Ramos (cell line): ENCODE results near the gene CTNND2.
"Not testable (repeated sequence)": the region's sequence is repeated elsewhere in the genome, so short reads cannot be mapped to it uniquely, and the experiment has no call there.

Experiments
- in situ Hi-C: fragments of 300-500 bp; cut with MboI; formaldehyde crosslinking; loops from one replicate; pipeline ENCODE4 v1.14.3; 2022; ENCODE audit warnings: low sequenced_read_pairs; ENCODE audit not compliant: unreplicated experiment

The CTNND2 gene

DNA sequence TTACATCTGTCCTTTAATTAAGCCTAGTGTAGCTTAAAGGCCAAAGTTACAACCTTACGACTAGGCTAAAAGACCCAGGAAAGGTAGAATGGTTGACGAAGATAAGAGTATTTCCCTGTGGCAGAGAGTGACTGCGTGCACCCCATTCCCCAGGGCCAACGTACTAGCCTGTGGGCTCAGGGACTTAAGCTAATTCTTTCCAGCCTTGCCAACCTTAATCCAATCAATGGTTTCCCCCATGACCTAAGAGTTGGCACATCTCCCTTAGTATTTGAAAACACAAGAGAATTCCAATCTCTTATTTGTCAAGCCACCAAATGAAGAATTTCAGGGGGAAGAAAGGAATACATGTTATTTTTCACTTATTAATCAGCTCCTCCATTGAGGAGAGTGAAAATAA is 16.0 kb downstream of the CTNND2 start:
- in situ Hi-C loops = no loop called here

DNA sequence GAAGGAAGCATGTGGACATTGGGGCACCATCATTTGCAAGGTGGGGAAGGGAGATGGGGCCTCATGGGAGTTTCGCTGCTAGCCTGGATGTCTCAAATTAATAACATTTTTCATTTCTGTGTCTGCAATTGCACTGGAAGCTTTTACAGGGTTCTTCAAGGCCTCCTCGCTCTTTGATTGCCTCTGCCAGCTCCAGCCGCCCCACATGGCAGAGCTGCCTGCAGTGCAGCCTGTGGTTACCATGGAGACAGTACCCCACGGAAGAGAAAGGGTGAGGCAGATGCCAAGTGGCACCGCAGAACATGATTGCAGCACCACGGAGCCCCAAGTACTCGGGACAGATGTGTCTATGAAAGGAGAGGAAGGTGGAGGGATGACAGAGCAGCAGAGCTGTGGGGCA is 25.4 kb downstream of the CTNND2 start:
- in situ Hi-C loops = no loop called here

- in situ Hi-C loops = no loop called here
Measured at GRCh38 chr5:11873587-11873986, 30.7 kb downstream of the CTNND2 start.

GRCh38 chr5:11869203-11869602 is 35.0 kb downstream of the CTNND2 start:
- in situ Hi-C loops = no loop called here

DNA sequence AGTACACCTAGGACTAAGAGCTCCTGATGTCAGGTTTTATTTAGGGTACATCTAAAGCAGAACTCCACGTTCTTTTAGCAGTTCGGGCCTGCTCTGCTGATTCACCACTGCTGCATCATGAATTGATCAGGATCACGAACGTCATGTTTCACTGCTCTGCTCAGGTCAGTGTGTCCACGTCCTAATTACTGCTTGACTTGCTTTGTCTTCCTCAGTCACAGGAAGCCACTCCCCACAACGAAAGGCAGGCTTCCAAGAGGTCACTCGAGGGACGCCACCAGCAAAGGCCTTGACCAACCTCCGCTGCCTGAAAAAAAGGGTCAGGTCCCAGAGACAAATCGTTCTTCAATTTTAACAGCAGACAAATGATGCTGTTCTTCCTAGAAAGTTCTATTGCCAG is 40.3 kb downstream of the CTNND2 start:
- in situ Hi-C loops = no loop called here

DNA sequence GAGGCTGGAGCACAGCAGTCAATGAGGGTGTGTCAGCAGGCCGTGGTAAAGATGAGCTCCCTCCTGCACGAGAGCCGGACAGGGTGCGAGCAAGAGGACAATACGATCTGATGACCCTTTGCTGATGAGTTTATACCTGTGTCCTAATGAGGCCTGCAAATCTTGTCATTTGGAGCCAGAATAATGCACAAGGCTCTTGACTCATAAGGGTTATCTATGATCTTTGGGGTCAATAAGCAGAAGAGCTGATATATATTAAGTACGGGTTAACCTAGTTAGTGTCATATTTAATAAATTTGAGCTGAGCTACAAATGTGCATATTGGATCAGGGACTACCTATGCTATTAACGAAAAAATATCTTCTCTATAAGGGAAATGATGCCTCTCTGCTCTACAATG is 46.9 kb downstream of the CTNND2 start:
- in situ Hi-C loops = no loop called here

DNA sequence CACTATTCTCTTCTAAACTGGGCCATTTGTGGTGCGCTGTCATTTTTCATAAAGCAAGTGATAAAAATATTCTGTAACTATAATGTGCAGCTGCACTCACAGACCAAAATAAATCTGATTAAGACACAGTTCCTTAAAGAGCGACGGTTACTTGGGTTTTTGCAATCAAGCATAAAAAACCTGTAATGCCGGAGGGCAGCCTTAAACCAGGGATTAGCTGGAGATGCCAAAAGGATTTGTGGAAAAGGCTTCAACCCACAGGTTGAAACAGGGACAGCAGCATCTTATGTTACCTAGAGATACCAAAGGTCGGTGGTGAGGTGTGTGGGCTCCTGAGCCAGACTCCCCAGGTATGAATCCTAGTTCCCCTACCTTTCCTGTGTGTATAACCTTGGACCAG is 49.3 kb downstream of the CTNND2 start:
- in situ Hi-C loops = no loop called here

- in situ Hi-C loops = no loop called here
Measured at GRCh38 chr5:11853796-11854195, 50.5 kb downstream of the CTNND2 start.

- in situ Hi-C loops = no loop called here
Measured at GRCh38 chr5:11853140-11853539, 51.1 kb downstream of the CTNND2 start.

DNA sequence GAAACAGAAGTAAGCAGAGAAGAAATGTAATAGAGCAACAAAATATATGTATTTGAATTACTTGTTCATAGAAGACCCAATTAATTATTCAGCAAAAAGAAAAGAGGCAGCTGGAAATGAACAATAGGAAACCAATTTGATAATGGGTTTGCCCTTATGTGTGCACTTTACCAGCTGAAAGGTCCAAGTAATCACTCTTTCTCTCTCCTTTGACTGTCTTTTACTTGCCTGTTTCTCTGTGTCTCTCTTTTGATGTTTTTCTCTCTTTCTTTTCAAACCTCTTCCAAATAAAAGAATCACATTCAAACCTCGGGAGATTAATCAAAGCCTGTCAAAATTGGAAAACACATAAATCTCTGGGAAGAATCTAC is 51.5 kb downstream of the CTNND2 start:
- in situ Hi-C loops = no loop called here

GRCh38 chr5:11851965-11852716 is 52.1 kb downstream of the CTNND2 start:
- in situ Hi-C loops = no loop called here

DNA sequence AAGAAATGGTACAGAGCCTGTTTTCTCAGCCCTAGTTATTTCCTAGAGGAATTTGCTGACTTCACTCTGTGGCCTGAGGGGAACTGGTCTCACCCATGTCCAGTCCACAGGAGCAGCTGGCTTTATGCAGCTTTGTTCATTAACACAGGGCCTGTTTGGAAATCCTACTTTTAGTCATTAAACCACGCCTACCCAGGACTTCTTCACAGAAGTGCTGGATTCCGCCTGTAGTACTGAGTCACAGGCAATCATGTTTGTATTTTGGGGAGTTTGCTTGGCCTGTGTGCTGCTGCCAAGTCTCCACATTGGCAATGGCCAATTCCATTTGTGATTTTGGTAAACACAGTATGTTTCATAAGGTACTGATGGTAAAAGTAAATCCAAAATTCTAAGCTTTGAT is 52.8 kb downstream of the CTNND2 start:
- in situ Hi-C loops = no loop called here

GRCh38 chr5:11828566-11828965 is 75.7 kb downstream of the CTNND2 start:
- in situ Hi-C loops = not testable (repeated sequence)

GRCh38 chr5:11822598-11822997 is 81.6 kb downstream of the CTNND2 start:
- in situ Hi-C loops = no loop called here

GRCh38 chr5:11815916-11816315 is 88.3 kb downstream of the CTNND2 start:
- in situ Hi-C loops = no loop called here

- in situ Hi-C loops = no loop called here
Measured at GRCh38 chr5:11815481-11815880, 88.8 kb downstream of the CTNND2 start.

DNA sequence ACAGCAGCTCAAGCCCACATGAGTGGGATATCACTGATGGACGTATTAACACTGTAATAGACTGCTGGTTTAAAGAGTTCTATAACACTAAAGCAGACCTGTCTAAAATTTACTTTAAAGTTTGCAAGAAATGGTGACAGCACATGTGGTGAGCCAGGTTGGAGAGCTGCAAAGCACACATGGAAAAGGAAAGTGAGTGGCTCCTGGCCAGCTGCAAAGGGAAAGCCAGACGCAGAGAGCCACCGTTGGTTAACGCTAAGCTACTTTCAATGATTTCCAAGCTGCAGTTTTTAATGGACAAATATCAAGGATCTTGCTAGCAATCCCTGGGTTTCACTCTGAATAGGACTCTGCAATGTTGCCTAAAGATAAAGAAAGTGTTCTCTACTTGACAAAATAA is 89.9 kb downstream of the CTNND2 start:
- in situ Hi-C loops = no loop called here

DNA sequence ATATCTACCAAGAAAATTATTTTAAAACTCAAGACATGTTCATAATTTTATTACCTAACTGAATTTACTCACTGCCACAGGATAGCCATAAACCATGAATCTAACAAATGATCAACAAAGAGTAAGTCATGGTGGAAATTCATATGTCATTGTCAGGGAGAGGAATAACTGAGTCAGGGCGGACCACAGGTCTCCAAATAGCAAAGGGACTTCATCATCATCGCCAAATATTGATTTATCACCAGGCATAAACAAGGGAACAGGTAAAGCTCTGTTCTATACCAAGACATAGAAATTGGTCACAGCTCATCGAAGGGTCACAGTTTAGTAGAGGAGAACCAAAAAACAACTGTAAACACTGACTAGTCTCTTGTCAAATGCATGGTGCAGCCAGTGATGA is 94.8 kb downstream of the CTNND2 start:
- in situ Hi-C loops = no loop called here

DNA sequence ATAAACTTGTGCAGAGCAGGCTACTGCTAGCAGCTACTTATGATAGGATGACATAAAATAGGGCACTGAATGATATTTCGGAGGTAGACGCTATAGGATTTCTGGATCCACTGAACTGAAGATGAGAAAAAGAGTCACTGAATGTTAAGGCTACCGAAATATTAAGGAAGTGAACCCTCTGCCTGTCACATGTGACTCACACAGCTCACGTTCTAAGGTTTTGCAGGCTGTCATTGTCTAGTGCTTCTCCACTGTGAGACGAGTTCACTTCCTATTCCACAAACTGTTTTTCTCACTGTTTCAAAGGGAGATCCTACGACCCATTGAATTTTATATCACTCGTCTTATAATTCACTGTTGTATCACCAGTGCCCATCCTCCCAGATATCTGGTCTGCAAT is 100.8 kb downstream of the CTNND2 start:
- in situ Hi-C loops = no loop called here

- in situ Hi-C loops = no loop called here
Measured at GRCh38 chr5:11801061-11801460, 103.2 kb downstream of the CTNND2 start.

DNA sequence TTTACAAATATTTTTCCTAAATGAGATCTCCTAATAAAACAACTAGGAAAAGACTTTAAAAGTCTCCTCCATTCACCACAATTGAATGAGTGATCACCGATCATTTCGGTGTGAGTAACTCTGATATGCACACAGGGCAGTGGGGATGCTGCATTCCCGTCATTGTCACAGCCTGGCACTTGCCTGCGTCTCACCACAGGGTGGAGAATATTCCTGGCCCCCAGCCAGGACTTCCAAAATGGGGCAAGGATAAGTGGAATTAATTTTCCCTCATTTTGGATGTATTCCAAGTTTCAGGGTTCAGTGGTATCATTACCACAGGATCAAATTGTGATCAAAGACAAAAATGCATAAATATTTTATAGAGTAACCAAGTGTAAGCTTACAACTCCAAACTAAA is 107.1 kb downstream of the CTNND2 start:
- in situ Hi-C loops = no loop called here

- in situ Hi-C loops = no loop called here
Measured at GRCh38 chr5:11793396-11793795, 110.8 kb downstream of the CTNND2 start.

DNA sequence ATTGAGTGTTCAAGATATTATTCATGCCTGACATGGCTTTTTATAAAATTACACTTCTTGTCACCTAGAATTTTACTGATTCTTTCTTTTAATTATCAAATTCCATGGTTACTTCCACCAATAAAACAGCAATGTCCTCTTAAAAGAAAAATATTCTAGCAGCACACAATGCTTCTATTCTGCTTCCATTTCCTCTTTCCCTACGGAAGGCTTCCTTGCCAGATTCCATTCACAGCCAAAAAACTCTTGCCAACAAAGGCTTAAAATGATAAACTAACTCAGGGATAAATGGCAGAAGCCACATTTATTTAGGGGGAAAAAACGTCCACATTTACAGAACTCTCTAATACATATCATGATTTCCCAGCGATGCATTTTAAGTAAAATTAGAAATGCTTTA is 111.6 kb downstream of the CTNND2 start:
- in situ Hi-C loops = no loop called here
